OCI-LY1 (cell line): ENCODE data around the gene ALG5.

Experiments used
- H2AFZ ChIP-seq: fragments of 200-600 bp; sonication (generic), shearing (Covaris generic); 2 replicates; pipeline ENCODE4 v1.6.0; 2014; ENCODE audit warnings: antibody characterized with exemption, mild to moderate bottlenecking, low read length
- H3F3A ChIP-seq: fragments of 200-600 bp; sonication (generic), shearing (Covaris generic); 2 replicates; pipeline ENCODE4 v1.6.0; 2014; ENCODE audit warnings: mild to moderate bottlenecking, antibody characterized with exemption, low read length, moderate library complexity; ENCODE audit not compliant: insufficient read depth
- H3K27ac ChIP-seq: fragments of 200-600 bp; sonication (generic); 2 replicates; pipeline ENCODE4 v1.5.1; 2014; ENCODE audit warnings: low read length, mixed run types, mild to moderate bottlenecking, low read depth; ENCODE audit not compliant: poor library complexity, severe bottlenecking
- H3K27me3 ChIP-seq: fragments of 200-600 bp; sonication (generic); 2 replicates; pipeline ENCODE4 v1.6.0; 2014; ENCODE audit warnings: antibody characterized with exemption, mild to moderate bottlenecking, low read length, moderate library complexity; ENCODE audit not compliant: insufficient read depth
- H3K36me3 ChIP-seq: fragments of 200-600 bp; sonication (generic); 2 replicates; pipeline ENCODE4 v1.6.1; 2014; ENCODE audit warnings: mild to moderate bottlenecking, antibody characterized with exemption, low read length, moderate library complexity, mixed read lengths; ENCODE audit not compliant: insufficient read depth
- H3K4me1 ChIP-seq: fragments of 200-600 bp; sonication (generic); 2 replicates; pipeline ENCODE4 v1.5.1; 2014; ENCODE audit warnings: mild to moderate bottlenecking, low read length, moderate library complexity; ENCODE audit not compliant: insufficient read depth, severe bottlenecking
- H3K4me2 ChIP-seq: fragments of 200-600 bp; sonication (generic), shearing (Covaris generic); 2 replicates; pipeline ENCODE4 v1.6.1; 2014; ENCODE audit warnings: low read length
- H3K4me3 ChIP-seq: fragments of 200-600 bp; sonication (generic); 2 replicates; pipeline ENCODE4 v1.5.1; 2014; ENCODE audit warnings: low read length, low read depth, mild to moderate bottlenecking, mixed read lengths; ENCODE audit not compliant: poor library complexity, severe bottlenecking
- H3K79me2 ChIP-seq: fragments of 200-600 bp; shearing (Covaris generic); 2 replicates; pipeline ENCODE4 v1.6.1; 2016; ENCODE audit warnings: mixed run types, low read length, mixed read lengths; ENCODE audit not compliant: insufficient read depth
- H3K9ac ChIP-seq: fragments of 200-600 bp; sonication (generic), shearing (Covaris generic); 2 replicates; pipeline ENCODE4 v1.6.1; 2014; ENCODE audit warnings: mild to moderate bottlenecking, low read length, mixed read lengths
- H3K9me2 ChIP-seq: fragments of 200-600 bp; sonication (generic), shearing (Covaris generic); 2 replicates; pipeline ENCODE4 v1.6.1; 2014; ENCODE audit warnings: low read depth, mild to moderate bottlenecking, low read length, mixed read lengths
- H3K9me3 ChIP-seq: fragments of 200-600 bp; shearing (Covaris generic); 2 replicates; pipeline ENCODE4 v1.6.1; 2014; ENCODE audit warnings: low read length, mixed read lengths
- H4K20me1 ChIP-seq: fragments of 200-600 bp; sonication (generic), shearing (Covaris generic); 2 replicates; pipeline ENCODE4 v1.6.0; 2016; ENCODE audit warnings: mild to moderate bottlenecking, low read length; ENCODE audit not compliant: insufficient read depth
- EZH2 ChIP-seq: fragments of 200-600 bp; sonication (generic), shearing (Covaris generic); IDR thresholded peaks from 2 replicates; pipeline ENCODE4 v1.8.0; 2017; ENCODE audit warnings: borderline replicate concordance, mixed run types, mild to moderate bottlenecking, antibody characterized with exemption, low read length, moderate library complexity, mixed read lengths
- TF ChIP-seq, protein P1 (sequence below): fragments of 200-600 bp; sonication (generic), shearing (Covaris generic); IDR thresholded peaks from 2 replicates; pipeline ENCODE4 v1.5.1; 2017; ENCODE audit warnings: mild to moderate bottlenecking, antibody characterized with exemption, low read length, moderate library complexity, mixed read lengths

Gene ALG5

DNA sequence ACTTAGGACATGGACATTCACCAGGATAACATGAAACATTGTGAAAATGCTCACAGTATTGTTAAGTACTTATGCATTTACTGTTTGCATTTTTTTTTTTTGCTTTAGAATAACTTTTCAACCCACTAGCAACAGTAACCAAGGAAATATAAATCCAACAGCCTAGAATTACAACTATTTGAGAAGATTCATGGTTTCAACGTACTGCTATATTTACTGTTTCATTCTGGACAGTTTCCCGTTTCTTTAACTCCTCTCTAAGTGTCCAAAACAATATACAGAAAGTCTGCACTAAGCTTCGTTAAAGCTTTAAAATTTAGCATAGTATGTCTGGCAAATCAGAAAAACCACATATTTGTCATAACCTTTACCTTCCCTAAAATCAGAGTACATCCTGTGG lies 81.8 kb downstream of the ALG5 start:
- Histone ChIP-seq H3K4me1 (no peaks in the 10 kb centered on the region), H3K36me3 (no peaks in the 10 kb centered on the region), H2AFZ (no peak overlapping the region), H3K4me3 (no peak overlapping the region), H3K27ac (no peak overlapping the region), H3K9me3 (no peaks in the 10 kb centered on the region), H3K9ac (no peak overlapping the region), H4K20me1 (no peaks in the 10 kb centered on the region), H3K79me2 (no peaks in the 10 kb centered on the region), H3K9me2 (no peaks in the 10 kb centered on the region), H3K4me2 (no peak overlapping the region), H3F3A (no peaks in the 10 kb centered on the region), H3K27me3 (no peaks in the 10 kb centered on the region)
- TF ChIP-seq EZH2 = no peak
- TF ChIP-seq, protein P1, sequence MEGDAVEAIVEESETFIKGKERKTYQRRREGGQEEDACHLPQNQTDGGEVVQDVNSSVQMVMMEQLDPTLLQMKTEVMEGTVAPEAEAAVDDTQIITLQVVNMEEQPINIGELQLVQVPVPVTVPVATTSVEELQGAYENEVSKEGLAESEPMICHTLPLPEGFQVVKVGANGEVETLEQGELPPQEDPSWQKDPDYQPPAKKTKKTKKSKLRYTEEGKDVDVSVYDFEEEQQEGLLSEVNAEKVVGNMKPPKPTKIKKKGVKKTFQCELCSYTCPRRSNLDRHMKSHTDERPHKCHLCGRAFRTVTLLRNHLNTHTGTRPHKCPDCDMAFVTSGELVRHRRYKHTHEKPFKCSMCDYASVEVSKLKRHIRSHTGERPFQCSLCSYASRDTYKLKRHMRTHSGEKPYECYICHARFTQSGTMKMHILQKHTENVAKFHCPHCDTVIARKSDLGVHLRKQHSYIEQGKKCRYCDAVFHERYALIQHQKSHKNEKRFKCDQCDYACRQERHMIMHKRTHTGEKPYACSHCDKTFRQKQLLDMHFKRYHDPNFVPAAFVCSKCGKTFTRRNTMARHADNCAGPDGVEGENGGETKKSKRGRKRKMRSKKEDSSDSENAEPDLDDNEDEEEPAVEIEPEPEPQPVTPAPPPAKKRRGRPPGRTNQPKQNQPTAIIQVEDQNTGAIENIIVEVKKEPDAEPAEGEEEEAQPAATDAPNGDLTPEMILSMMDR = no peak

DNA sequence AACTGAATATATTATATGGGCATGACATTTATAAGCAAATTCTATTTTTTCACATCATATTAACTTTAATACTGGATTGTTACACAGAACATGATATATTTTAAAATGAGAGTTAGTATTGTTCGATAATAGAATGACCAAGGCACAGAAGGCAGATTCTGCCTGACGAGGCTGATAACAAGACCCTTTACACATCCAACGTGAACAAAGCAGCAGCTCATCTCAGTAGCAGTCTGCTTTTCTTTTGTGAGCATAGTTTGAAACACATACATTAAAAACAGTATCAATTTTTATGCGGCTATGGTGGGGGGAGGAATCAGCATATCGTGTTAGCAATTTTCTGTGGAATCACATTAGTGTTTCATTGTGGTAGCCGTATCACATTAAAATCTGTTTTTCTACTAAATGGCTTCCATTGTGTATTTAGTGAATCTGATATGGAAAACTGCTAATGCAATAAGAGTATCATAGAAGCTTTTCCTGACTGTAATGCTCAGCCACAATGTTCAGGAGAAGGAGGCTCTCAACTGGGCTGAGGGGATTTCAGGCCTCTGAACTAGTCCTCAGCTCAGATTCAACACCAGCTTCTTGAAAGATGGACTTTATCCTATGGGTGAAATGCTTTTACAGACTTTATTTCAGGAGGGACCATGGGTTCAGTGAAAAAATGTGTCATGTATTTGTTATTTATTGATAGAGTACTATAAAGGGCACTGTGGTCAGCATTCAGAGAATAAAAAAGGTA lies 83.1 kb downstream of the ALG5 start:
- Histone ChIP-seq H3K27ac (no peak overlapping the region), H3K9me3 (no peaks in the 10 kb centered on the region), H3F3A (no peaks in the 10 kb centered on the region), H3K4me1 (no peaks in the 10 kb centered on the region), H3K27me3 (no peaks in the 10 kb centered on the region), H3K4me3 (no peak overlapping the region), H3K9ac (no peak overlapping the region), H3K79me2 (no peaks in the 10 kb centered on the region), H4K20me1 (no peaks in the 10 kb centered on the region), H2AFZ (no peak overlapping the region), H3K9me2 (no peaks in the 10 kb centered on the region), H3K4me2 (no peak overlapping the region), H3K36me3 (no peaks in the 10 kb centered on the region)
- TF ChIP-seq, protein P1 = no peak
- no peak for TF ChIP-seq EZH2

DNA sequence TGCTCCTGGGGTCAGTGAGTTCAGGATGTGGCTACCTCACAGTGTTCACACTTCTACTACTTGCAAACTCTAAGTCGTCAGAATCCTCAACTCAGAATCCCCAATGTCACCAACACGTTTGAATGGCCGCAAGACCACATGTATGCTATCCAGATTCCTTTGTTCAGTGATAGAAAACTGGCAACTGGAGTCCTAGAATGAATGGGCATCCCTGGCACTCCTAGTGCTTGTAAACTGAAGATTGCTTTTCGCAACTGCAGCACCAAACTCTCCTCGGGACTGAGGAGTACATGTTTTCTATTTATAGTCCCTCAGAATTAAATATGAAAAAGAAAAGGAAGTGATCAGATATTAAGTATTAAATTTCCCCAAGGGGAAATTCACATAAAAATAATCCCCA lies 84.0 kb downstream of the ALG5 start:
- Histone ChIP-seq H3K4me2 (no peak overlapping the region), H3K79me2 (no peaks in the 10 kb centered on the region), H3F3A (no peaks in the 10 kb centered on the region), H3K27ac (no peak overlapping the region), H3K9me2 (no peaks in the 10 kb centered on the region), H4K20me1 (no peaks in the 10 kb centered on the region), H3K36me3 (no peaks in the 10 kb centered on the region), H3K9ac (no peak overlapping the region), H3K9me3 (no peaks in the 10 kb centered on the region), H3K4me3 (no peak overlapping the region), H3K4me1 (no peaks in the 10 kb centered on the region), H3K27me3 (no peaks in the 10 kb centered on the region), H2AFZ (no peak overlapping the region)
- TF ChIP-seq EZH2 = no peak
- TF ChIP-seq, protein P1 = no peak
